CD4-positive, alpha-beta T cell treated with Interleukin-17A for 4 hours (primary cell): ENCODE results near the gene VILL.

Source experiments
- DNase-seq: peaks from one replicate; pipeline ENCODE4 v3.0.0-alpha.2; 2020; ENCODE audit warnings: mixed read lengths

VILL gene

GRCh38 chr3:37990527-37990926 lies at the start of gene VILL:
VILL (plus strand) TSS chr3:37990786; CDS start chr3:37993673, 2,887 bp downstream.
- no peak for DNase-seq

GRCh38 chr3:37941608-37942508 lies 48.7 kb upstream of the VILL start:
- no peak for DNase-seq

GRCh38 chr3:37942646-37943045 lies 47.9 kb upstream of the VILL start:
- no peak for DNase-seq

GRCh38 chr3:37943126-37943525 lies 47.5 kb upstream of the VILL start:
- no peak for DNase-seq

DNA sequence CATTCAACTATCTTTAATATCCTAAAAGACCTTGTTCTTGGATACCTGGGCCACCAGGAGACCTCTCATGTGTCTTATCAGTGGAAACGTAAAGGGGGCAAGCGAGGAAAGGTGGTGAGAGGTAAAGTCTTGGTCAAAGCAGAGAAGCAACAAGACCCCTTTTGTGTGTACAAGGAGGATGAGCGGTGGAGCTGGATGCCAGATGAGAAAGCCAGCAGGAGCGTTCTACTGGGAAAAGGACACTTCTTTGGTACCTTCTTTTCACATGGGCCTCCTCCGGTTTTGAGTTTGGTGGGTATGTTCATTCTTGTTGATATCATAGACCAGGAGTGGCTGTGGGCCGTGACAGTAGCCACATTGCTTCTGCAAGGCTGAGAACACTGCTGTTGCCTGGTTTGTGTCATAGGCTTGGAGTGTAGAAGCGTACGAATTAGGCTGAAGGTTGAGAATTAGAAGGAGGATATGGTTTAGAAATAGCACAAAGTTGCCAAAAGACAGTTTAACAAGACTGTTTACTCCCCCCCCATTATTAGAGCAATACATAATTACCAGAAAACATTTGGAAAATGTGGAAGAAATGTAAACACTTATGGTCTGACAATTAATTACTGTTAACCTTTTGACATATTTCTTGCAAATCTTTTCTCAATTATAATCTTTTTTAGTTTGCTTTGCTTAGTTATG lies 46.8 kb upstream of the VILL start:
- DNase-seq: no peak

DNA sequence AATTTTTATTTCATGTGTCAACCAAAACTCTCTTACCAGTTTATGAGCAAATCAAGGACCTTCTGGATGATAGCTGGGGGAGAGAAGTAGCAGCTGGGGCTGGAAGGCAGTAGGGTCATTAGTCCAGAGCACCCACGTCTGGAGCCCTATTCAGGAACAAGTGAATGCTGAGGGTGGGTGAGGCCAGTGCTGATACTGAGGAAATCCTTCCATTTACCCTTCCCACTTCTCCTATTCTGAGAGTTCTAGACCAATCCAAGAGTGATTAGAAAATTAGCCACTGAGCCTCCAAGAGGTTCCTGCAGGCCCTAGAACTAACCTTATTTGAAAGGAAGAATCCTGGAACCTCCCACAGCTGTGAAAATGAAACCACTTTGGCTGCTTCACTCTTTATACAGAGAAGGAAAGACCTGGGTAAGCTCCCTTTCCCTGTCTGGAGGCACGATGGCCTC lies 46.2 kb upstream of the VILL start:
- DNase-seq: no peak

DNA sequence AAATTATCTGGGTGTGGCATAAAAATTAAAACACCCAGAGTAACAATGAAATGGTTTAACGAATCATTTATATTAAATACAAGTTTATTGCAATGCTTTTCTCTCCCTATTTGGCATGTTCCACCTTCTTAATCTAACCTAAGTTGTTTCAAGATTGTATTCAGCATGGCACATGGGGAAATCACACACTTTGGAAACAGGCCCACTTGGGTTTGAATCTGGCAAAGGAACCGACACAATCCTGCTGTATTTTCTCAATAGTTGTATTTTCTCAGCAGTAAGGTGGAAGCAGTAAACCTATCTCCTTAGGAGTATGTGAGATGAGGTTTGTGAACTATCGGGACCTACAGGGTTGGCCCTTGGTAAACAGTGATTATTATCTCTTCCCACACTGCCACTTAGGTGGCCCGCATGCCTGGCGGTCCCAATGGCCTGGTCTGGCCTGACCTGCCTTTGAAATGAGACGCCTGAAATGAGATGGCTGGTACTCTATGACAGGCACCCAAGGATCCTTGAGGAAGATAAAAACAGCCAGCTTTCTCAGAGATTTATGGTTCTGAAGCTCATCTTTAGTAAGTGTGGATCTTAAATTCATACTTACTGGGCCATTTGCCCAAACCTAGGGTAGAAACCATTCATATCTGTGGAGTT lies 45.3 kb upstream of the VILL start:
- DNase-seq: no peak

- DNase-seq: no peak
These were observed 44.6 kb upstream of the VILL start for GRCh38 chr3:37945807-37946530.

DNA sequence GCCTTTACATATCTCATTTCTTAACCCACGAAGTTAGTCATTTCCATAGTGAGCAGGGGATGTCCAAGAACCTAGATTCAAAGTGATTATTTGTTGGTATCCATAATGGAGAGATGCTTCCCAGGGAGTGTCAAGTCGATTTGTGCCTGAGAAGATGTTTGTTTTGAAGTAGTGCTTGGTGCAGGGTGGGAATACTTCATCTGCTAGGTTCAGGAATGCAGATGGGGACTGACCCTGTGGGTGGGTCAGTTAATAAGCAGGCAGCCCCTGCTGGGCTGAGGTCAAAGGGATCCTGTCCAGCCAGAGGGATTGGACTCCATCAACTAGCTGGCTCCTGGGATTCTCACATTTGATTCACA lies 44.1 kb upstream of the VILL start:
- no peak for DNase-seq

DNA sequence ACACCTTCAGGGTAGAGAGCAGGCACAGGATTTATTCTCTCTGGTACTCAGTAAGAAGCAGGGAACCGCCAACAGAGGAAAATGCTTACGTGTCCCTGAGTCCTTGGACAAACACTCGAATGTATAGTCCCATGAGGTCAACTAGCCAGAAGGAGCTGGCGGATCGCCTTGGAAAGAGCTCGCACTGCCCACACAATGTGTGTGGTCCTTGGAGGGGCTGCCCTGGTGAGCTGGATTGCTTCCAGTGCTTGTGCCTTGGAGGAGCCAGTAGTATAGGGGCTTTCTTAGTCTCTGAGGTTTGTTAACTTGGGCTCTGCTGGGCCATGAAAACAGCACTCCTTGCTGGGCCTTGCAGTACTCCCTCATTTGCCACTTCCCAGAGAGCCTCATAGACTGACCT lies 40.7 kb upstream of the VILL start:
- no peak for DNase-seq

- DNase-seq: no peak
These were observed 38.0 kb upstream of the VILL start for GRCh38 chr3:37952564-37952963.

- no peak for DNase-seq
These were observed 37.4 kb upstream of the VILL start for GRCh38 chr3:37953226-37953625.

DNA sequence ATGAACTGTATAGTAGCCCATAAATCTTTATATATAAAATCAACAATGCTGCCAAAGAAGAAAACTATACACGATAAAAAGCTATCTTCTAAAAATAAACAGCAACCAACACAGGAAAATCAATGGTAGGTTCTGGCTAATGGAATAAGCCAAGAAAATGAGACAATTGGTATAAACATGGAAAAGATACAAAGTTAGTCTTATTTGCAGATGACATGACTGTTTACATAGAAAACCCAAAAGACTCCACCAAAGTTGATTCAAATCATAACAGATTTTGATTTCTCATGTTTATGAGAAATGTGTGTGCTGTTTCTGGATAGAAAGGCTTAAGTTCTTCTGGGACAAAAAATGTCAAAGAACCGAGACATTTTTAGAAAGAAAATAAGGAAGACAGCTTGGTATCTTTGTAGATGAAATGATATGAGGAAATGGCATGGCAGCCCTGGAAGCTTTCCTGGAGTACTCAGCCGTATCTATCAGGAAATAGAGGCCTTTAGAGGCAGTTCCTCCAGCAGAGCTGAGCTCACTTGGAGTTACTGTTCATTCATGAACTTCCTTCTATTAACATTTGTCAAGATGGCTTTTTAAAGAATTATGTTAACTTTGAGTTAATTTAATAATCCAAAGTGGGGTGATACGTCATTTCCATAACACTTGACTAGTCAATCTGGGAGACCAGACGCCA lies 36.7 kb upstream of the VILL start:
- no peak for DNase-seq

DNA sequence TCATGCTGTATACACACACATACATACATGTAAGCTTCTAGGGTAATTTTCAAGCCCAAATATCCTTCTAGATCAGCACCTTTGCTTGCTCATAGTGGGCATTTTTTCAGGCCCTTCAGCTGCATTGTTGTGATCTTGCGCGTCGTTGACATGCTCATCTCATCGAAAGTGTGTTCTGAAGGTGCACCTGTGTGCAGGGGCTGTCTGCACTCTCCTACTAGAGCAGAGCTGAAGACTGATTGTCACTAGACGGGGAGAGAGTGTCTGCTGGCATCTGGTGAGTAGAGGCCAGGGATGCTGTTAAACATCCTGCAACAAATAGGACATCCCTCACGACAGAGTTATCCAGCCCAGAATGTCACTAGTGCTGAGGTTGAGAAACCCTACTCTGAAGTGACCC lies 35.7 kb upstream of the VILL start:
- no peak for DNase-seq

DNA sequence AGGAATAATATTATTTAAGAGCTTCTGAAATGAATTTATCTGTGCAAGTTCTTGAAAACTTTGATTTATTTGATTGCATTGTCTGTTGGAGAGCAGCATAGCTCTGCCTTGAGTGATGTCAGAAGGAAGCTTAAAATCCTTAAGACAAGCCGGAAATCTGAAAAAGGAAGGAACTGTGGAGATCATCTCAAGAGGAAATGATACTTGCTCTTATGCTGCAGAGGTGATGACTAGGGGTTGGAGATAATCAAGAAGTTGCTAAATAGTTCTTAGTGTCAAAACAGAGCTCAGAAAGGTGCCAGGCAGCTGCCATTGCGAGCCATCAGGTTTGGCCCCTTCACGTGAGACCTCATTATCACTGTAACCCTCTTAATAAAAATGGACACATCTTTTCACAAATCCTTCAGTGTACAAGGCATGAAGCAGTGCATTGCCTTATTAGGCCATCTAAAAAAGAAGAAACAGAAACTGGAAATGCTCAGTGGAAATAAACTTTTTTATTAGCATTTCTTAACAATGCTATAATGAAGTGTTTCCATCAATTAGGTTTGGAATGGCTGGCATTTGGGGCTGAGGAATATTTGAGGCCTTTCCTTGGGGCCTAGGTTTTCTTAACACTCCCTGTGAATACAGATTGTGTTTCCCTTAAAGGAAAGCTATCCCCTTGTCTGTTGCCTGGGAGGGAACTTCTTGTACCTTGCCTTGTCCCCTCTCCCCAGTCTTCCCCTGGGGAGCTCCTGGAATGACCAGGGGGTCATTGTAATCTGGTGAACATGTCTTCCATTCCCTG lies 34.5 kb upstream of the VILL start:
- no peak for DNase-seq

DNA sequence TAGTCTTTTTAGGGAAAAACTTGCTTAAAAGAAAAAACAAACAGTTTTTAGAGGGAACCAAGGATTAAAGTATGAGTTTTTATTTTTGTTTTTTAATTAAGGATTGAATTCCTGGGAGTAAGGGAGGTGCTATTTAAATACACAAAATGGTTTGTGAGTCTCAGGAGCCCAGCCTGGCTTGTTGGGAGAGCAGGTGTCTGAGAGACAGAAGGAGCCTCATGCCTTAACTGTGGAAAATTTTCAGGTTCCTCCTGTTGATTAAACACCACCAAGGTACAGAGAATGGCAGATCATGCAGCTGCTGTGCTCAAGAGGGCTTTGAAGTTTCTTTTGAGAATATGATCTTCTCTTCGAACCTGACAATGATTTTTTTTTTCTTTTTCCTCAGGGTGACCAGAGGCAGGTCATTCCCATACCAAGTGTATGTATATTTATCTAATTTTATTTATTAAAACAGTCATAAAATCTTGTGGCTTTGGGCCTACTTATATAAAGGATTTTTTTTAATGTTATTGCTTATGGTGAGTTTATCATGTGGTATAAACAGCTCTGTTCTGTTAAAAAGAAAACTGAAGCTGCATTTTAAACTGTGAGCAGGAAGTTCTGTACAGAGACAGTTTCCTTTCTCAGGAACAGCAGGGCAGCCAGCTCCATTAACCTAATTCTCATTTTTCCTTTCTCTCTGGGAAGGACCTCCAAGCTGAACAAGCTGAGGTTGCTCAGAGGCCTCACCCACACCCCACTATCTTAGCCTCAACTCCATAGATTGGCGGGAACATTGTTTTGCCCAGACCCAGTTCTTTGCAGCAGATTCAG lies 33.7 kb upstream of the VILL start:
- no peak for DNase-seq

DNA sequence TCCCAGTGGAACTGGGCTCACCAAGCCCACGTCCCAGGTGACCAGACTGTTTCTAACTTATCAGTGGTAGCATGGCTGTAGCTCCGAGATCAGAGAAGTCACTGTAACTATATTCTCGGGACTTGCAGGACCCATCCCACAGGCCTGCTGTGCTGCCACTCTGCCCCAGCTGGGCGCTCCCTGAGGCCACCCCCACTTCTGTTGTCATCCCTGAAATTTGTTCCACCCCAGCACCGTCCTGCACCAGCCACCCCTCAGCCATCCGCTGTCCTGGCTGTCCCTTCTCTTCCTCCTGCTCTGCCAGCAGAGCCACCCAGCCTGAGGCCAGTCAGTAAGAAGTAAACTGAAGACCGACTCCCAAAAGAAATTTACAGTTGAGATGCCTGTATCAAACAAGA lies 33.0 kb upstream of the VILL start:
- no peak for DNase-seq

DNA sequence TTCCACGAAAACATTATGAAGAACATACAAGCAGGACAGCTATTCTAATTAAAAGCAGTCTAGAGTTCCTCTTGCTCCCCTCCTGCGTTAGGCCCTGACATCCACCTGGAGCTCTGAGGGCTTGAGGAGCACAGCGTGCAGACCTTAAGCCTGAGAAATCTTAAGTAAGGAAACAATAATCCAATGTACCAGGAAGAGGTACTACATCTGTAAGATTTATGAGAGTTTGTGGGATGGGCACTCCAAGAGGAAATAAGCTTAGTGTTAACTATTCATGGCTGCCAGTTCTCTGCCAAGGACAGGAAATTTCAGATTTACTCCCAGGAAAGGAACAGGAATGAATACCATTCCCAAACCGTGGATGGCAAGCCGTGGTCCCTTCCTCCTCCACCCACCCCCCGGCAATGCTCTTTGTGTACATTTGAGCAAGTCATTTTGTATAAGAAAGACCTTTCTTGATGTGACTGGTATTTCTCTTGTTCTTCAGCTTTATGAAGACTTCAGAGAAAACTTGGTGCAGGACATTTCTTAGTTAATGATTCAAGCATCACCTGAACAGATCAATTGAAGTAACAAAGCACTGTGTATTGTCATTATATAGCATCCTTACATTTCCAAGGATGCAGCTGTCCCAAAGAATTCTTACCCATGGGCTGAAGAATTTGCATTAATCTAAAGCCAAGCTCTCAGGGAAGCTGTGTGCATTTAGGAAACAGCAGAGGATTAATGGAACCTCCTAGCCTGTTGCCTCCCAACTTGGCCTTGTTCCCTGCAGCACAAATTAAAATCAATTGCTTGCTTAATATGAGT lies 28.8 kb upstream of the VILL start:
- no peak for DNase-seq

DNA sequence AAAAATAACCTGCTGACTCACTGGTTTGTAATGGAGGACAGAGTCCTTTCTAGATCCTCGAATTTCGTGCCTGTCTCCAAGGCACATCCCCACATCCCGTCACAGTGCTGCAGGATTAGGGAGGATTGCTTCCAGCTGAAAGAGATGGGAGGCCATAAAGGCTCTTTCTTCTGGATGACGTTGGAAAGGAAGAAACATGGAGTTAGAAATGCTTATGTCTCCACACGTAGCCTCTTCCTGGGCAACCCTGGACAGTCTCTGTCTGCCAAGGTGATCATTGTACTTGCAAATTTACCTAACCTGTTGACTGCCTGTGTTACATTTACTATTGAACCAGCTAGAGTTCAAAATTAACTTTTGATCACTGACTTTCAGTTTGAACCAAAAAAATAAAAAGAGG lies 27.6 kb upstream of the VILL start:
- DNase-seq: no peak

DNA sequence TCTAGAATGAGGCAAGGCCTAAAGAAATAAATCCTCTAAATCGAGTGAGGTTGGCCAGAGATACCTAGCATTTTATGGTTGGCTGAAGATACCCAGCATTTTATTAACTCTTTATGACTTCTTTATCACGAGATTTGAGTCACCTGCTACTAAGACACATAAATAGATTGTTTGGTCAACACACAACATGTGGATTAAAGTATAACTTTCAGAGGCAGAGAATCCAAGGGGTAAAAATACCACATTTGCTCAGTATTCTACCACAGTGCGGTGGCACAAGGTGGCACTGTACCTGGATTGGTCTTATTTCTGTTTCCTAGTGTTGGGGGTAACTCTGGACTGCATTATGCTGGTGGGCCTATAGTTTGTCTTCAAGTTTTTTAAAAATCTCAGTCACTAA lies 27.0 kb upstream of the VILL start:
- no peak for DNase-seq
